Measurements from ENCODE around the gene AP1M1. TPM values are rescaled to one million over a fixed set of nuclear protein-coding genes. Genes with fewer than 3 reads are reported as not detected.
A peak's percentile ranks its signal among the peaks of the same experiment; 100 is the strongest.

The AP1M1 gene
- total RNA-seq, 1 donor from 2014 or later: 47.4 TPM

DNA sequence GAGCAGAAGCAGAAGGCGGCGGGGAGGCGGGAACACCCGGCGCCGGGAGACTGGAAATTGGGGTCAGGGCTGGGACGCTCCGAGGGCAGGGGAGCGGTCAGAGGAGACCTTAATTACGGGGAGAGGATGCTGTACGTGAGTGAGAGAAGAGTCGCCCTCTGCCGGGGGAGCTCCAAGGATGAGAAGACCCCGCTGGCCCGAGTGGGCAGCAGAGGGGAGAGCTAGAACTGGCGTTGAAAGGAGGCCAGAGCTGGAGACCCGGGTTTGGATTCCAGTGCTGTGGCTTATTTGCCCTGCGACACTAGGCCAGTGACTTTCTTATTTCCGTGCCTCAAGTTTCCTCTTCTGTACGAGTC, 12.0 kb upstream of the AP1M1 start:
- peak; percentile 35 for DNase-seq (ENCODE audit: low spot score, unreplicated experiment)
- Mint-ChIP-seq H3K36me3 (ENCODE audit: insufficient read depth) (peaks cover 7% of the 10 kb centered on the region), H3K4me1 (ENCODE audit: low read depth) (peaks cover 11% of the 10 kb centered on the region)

DNA sequence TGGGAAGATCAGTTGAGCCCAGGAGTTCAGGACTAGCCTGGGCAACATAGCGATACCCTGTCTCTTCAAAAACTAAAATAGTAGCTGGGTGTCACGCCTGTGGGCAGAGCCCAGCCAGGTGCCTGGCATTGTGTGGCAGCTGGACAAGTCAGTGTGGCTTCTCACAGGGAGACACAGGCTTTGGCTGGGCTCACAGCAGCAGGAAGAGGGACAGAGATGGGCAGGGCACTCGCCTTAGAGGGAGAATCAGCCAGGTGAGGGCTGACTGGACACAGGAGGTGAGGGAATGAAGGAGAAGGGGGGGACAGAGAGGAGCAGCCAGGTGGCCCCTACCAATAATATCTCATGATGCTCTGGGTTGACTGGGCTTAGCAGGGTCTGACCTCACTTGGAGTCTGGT, 9.2 kb upstream of the AP1M1 start:
- no peak for TF ChIP-seq CTCF (IDR thresholded peaks at IDR 0.05; ENCODE audit: unreplicated experiment)
- Mint-ChIP-seq H3K4me1 (ENCODE audit: low read depth) (peaks cover 11% of the 10 kb centered on the region), H3K27ac (peak overlapping the region; percentile 91), H3K4me3 (ENCODE audit: low read depth) (no peak overlapping the region), H3K9me3 (ENCODE audit: low read depth) (no peaks in the 10 kb centered on the region), H3K27me3 (no peaks in the 10 kb centered on the region), H3K36me3 (ENCODE audit: insufficient read depth) (peaks cover 12% of the 10 kb centered on the region)
- no peak for DNase-seq (ENCODE audit: low spot score, unreplicated experiment)

More for the DNA sequence above, 12.0 kb upstream of the AP1M1 start:
- Mint-ChIP-seq H3K27ac (peak overlapping the region; percentile 99), H3K9me3 (ENCODE audit: low read depth) (no peaks in the 10 kb centered on the region), H3K27me3 (peaks cover 3% of the 10 kb centered on the region), H3K4me3 (ENCODE audit: low read depth) (peak overlapping the region; percentile 100)
- peak; percentile 53 for TF ChIP-seq CTCF (IDR thresholded peaks at IDR 0.05; ENCODE audit: unreplicated experiment)

GRCh38 chr19:16190198-16190597, 7.5 kb upstream of the AP1M1 start:
- TF ChIP-seq CTCF (IDR thresholded peaks at IDR 0.05; ENCODE audit: unreplicated experiment): no peak
- DNase-seq (ENCODE audit: low spot score, unreplicated experiment): no peak
- Mint-ChIP-seq H3K36me3 (ENCODE audit: insufficient read depth) (peaks cover 13% of the 10 kb centered on the region), H3K4me3 (ENCODE audit: low read depth) (no peak overlapping the region), H3K27me3 (no peaks in the 10 kb centered on the region), H3K4me1 (ENCODE audit: low read depth) (peaks cover 11% of the 10 kb centered on the region), H3K27ac (no peak overlapping the region), H3K9me3 (ENCODE audit: low read depth) (no peaks in the 10 kb centered on the region)

GRCh38 chr19:16190736-16191135, 7.0 kb upstream of the AP1M1 start:
- H3K9me3 Mint-ChIP-seq (ENCODE audit: low read depth): no peaks in the 10 kb centered on the region
- H3K4me3 Mint-ChIP-seq (ENCODE audit: low read depth): no peak overlapping the region
- no peak for TF ChIP-seq CTCF (IDR thresholded peaks at IDR 0.05; ENCODE audit: unreplicated experiment)
- peaks cover 7% of the 10 kb centered on the region for H3K4me1 Mint-ChIP-seq (ENCODE audit: low read depth)
- peaks cover 13% of the 10 kb centered on the region for H3K36me3 Mint-ChIP-seq (ENCODE audit: insufficient read depth)
- no peaks in the 10 kb centered on the region for H3K27me3 Mint-ChIP-seq
- H3K27ac Mint-ChIP-seq: no peak overlapping the region
- no peak for DNase-seq (ENCODE audit: low spot score, unreplicated experiment)

- no peak for DNase-seq (ENCODE audit: low spot score, unreplicated experiment)
- Mint-ChIP-seq H3K4me1 (ENCODE audit: low read depth) (peaks cover 10% of the 10 kb centered on the region), H3K36me3 (ENCODE audit: insufficient read depth) (peaks cover 13% of the 10 kb centered on the region), H3K27ac (no peak overlapping the region), H3K9me3 (ENCODE audit: low read depth) (no peaks in the 10 kb centered on the region), H3K4me3 (ENCODE audit: low read depth) (no peak overlapping the region), H3K27me3 (no peaks in the 10 kb centered on the region)
- TF ChIP-seq CTCF (IDR thresholded peaks at IDR 0.05; ENCODE audit: unreplicated experiment): no peak
Measured at GRCh38 chr19:16191216-16191908, 6.3 kb upstream of the AP1M1 start.

All from progenitor cell of endocrine pancreas (in vitro differentiated cells).